K562 (cell line): ENCODE measurements around the gene KIAA0825.

Experiments
- ATF1 ChIP-seq, 2 experiments: fragments of 450-650 bp in 1 of 2; IDR thresholded peaks; 2 replicates each; pipeline ENCODE4 v1.6.1; 2016; ENCODE audit warnings: missing compliant biosample characterization in 1 of 2, missing genetic modification characterization in 1 of 2
- CTCF ChIP-seq, 3 experiments: IDR thresholded peaks in 2 of 3; conservative IDR thresholded peaks in 1 of 3; 2 replicates each; pipeline ENCODE4 v1.5.1; 2011 to 2012; ENCODE audit warnings: low read length in 3 of 3, mild to moderate bottlenecking in 3 of 3, control low read depth in 2 of 3, improper control_type of control experiment in 1 of 3, inconsistent platforms in 1 of 3, low read depth in 1 of 3, mixed read lengths in 1 of 3, moderate library complexity in 1 of 3; ENCODE audit not compliant: insufficient read depth in 2 of 3
- GABPA ChIP-seq: fragments of 200-800 bp; sonication (Bioruptor generic); conservative IDR thresholded peaks from 2 replicates; pipeline ENCODE4 v1.6.1; 2016; ENCODE audit warnings: low read depth, missing genetic modification characterization, missing compliant biosample characterization
- GABPB2 ChIP-seq: fragments of 250-450 bp; sonication (Bioruptor Pico); conservative IDR thresholded peaks from 2 replicates; pipeline ENCODE4 v1.5.1; 2021; ENCODE audit warnings: mild to moderate bottlenecking
- KAT8 ChIP-seq: fragments of 450-650 bp; IDR thresholded peaks from 2 replicates; pipeline ENCODE4 v1.6.1; 2016; ENCODE audit warnings: low read depth, mild to moderate bottlenecking
- KDM4B ChIP-seq, 2 experiments: fragments of 450-650 bp in 1 of 2; sonication (generic) in 1 of 2; IDR thresholded peaks; 2 replicates each; pipeline ENCODE4 v1.6.1; 2016 to 2017; ENCODE audit warnings: borderline replicate concordance in 2 of 2, antibody characterized with exemption in 1 of 2, low read depth in 1 of 2, mild to moderate bottlenecking in 1 of 2
- NCOA2 ChIP-seq, 2 experiments: fragments of 450-650 bp; IDR thresholded peaks; 2 replicates each; pipeline ENCODE4 v1.6.1; 2018; ENCODE audit warnings: mild to moderate bottlenecking in 2 of 2, moderate library complexity in 1 of 2; ENCODE audit not compliant: partially characterized antibody in 2 of 2
- NELFE ChIP-seq: IDR thresholded peaks from 2 replicates; pipeline ENCODE4 v1.6.1; 2011; ENCODE audit warnings: mild to moderate bottlenecking; ENCODE audit not compliant: insufficient read depth, insufficient read length
- POLR2A ChIP-seq: fragments of 450-650 bp; conservative IDR thresholded peaks from 2 replicates; pipeline ENCODE4 v1.6.1; 2016
- TCF3 ChIP-seq: sonication (generic); formaldehyde crosslinking; IDR thresholded peaks from 2 replicates; pipeline ENCODE4 v1.4.0; 2020; ENCODE audit warnings: mild to moderate bottlenecking, missing genetic modification reagents
- ZNF23 ChIP-seq: fragments of 250-450 bp; sonication (Bioruptor Pico); IDR thresholded peaks from 2 replicates; pipeline ENCODE4 v1.4.0; 2020; ENCODE audit warnings: mild to moderate bottlenecking
- ZNF444 ChIP-seq: fragments of 250-450 bp; sonication (Bioruptor Pico); IDR thresholded peaks from 2 replicates; pipeline ENCODE4 v1.4.0; 2020; ENCODE audit warnings: mild to moderate bottlenecking, moderate library complexity

GRCh38 chr5:94471521-94471920 lies 146.9 kb downstream of the KIAA0825 start:
- TF ChIP-seq CTCF (IDR thresholded peaks at IDR 0.05 in 2 of 3, conservative IDR thresholded peaks at IDR 0.05 in 1 of 3; ENCODE audit: insufficient read depth in 2 of 3, low read depth in 1 of 3, low read length in 3 of 3) (no peak), TCF3 (CRISPR knock-in tag) (no peak), KDM4B (IDR thresholded peaks at IDR 0.05; ENCODE audit: borderline replicate concordance in 2 of 2, low read depth in 1 of 2) (no peak), ZNF444 (CRISPR knock-in tag) (no peak), ATF1 (CRISPR knock-in tag; IDR thresholded peaks at IDR 0.05) (no peak), ATF1 (tag; IDR thresholded peaks at IDR 0.05) (no peak), KAT8 (no peak), GABPA (no peak), ZNF23 (CRISPR knock-in tag) (no peak), NCOA2 (IDR thresholded peaks at IDR 0.05; ENCODE audit: partially characterized antibody in 2 of 2) (no peak), GABPB2 (CRISPR knock-in tag) (no peak), POLR2A (no peak), NELFE (no peak)
